GM20431 (cell line): ENCODE measurements around the gene SPATS2L.

ENCODE experiments used
- in situ Hi-C: fragments of 300-500 bp; cut with MseI, MboI; formaldehyde crosslinking; loops from one replicate; pipeline ENCODE4 v1.15.0; 2020; ENCODE audit warnings: low sequenced_read_pairs; ENCODE audit not compliant: unreplicated experiment

The SPATS2L gene

DNA sequence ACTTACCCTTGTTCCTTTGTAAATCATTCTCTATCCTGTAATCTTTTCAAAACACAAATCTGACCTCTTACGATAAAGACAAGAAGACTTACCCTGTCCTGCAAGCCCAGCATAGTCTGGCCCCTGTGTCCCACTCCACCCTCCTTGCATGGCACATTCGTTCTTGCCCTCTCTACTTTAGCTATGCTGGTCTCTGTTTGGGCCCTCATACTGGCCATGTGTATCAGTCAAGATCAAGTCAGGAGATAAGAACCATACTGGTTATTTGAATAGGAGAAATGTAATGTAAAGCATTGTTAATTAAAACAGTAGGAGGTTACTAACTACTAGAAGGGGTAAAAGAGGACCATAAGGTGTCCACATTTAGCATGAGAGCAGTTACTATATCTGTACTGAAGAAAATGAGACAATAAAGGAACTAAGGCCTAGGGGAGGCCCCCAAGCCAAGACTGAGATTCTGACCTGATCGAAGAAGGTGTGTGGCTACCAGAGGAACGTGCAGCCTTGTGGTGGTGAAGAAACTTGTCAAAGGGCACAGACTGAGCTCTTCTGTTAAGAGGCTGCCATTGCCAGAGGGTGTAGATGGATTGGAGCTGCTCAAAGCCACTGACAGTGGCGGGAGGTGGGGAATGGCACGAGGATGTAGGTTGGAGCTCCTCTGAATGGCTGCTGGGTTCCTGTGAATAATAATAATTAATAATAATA lies 122.6 kb downstream of the SPATS2L start:
- in situ Hi-C loops: no loop called here

DNA sequence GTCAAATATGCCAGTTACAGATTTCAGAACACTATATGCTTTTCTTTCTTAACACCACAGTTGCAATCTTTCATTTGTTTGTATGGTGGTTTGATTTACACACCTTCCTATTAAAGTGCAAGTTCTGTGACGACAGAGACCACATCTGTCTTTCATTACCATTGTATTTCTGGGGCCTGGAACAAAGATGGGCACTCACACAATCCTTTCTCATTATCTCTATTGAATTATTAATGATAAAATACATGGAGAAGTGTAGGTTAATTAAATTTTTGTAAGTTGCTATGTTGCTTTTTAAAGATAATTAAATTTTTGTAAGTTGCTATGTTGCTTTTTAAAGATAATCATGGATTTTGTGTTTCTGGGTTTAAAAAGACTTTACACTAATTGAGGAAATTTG lies 123.5 kb downstream of the SPATS2L start:
- in situ Hi-C loops: no loop called here

DNA sequence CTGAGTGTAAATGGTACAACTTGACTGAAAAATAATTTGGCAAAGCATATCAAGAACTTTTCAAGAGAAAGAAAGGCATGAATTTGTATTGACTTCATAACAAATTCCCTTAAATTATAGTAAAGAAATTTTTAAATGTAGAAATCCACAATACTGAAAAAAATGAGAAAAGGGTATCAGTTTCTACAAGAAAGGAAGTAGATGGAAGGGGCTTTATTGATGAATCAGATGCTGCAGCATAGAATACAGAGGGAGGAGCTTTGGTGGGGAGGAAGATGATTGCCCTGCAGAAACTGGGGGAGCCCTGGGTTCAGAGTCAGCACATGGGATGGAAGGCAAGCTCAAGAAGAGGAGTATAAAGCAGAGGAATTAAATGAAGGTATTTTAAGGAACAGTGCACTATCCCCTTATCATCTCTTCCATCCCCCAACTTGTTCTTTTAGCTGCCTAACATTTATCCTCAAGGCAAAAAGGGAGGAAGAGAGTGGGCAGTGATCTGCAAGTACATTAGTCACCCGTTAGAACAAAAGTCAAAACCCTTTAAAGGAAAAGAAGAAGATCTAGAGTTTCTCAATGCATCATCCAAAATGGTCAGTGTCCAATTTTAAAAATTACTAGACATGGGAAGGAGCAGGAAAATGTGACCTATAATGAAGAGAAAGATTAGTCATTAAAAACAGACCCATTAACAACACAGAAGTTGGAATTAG lies 125.7 kb downstream of the SPATS2L start:
- in situ Hi-C loops: no loop called here

DNA sequence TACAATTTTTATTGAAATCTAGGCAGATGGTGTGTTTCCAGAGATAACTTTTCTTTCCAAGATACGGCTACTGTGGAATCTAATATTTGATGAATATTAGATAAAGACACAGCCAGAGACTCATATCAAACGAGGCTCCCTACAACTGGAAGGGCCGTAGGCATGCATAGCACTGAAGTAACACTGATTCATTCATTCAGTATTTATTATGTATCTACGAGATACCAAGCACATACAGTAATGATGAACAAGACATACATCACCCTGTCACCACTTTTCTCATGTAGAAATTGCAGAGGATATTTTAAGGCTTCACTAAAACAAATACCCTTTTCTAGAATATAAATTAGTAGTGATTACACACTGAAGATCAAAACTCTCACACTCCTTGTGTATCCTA lies 128.9 kb downstream of the SPATS2L start:
- in situ Hi-C loops: no loop called here

DNA sequence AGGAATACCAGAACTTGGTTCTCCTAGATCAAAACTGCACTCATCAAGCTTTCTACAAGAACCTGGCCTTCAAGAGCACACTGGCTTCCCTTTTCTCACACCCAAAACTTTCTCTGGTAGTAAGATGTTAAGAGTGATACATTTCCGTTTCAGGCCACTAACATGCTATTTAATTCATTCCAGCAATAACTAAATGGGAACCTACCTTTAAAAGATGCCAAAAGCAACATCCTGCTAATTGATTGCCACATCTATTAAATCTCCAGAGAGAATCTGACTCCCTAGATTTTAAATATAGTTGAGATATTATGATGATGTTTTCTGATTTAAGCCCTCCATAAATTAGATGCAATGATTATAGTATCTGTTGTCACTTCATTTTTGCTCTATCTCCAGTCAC lies 131.8 kb downstream of the SPATS2L start:
- in situ Hi-C loops: no loop called here

DNA sequence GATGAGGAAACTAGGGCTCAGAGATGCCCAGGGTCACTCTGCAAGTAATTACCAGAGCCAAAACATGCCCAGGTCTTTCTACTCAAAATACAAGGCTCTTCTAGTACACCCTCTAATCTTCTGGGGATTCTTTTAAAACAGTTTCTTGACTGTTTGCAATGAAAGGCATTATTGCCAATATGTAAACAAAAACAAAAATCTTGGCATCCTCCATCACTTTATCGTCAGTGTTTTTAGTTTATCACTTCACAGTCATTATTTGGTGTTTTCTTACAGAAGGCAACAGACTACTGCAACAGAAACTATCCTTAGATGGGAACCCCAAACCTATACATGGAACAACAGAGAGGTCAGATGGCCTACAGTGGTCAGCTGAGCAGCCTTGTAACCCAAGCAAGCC lies 132.4 kb downstream of the SPATS2L start:
- in situ Hi-C loops: no loop called here

DNA sequence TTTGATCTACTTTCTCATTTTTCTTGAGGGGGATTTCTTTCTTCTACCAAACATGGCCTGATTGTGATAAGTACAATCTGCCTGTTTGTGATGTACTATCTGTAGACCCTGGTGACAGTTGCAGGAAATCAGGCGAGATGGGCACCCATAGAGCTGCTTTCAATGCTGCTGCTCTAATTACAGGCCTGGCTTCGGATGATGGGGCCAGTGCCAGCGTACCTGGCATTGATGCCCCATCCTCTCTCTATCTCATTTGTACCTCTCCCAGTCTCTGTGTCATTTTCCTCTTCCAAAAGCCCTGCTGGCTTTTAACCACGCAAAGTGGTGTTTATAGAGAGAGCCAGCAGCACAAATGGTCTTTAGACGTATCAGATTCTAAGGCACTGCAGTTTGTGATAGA lies 133.5 kb downstream of the SPATS2L start:
- in situ Hi-C loops: no loop called here

DNA sequence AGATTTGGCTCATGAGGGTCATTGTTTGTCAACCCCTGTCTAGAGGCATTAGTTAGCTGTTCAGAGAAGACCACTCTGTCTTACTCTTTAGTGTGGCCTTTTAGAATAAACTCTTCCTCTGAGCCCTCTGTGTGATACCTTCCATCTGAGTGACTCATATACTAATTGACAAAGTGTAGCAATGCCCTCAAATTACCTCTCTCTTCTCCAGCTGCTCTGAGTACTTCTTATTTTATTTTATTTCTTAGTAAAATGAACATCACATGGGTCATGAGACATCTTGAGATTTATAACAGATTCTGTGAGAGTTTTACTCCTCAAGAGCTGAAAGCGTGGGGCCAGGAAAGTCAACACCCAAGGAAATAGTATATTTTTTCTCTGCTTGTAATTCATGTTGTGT lies 136.0 kb downstream of the SPATS2L start:
- in situ Hi-C loops: no loop called here

DNA sequence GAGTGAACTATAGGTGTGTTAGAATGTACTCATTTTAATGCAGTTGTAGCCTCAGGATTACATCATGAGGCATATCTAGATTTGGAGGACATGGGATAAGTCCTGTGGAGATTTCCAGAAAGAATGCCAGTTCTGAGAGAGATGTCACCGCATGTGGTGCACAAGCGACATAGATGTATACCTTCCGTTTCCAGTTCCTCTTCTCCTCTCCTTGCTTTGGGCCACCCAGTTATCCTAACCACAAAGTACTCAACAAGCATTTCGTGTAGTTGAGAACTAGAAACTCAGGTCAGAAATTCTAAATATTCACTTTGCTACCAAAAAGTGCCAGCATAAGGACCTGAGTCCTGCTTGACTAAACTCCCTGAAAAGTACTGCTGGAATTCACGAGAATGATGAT lies 136.9 kb downstream of the SPATS2L start:
- in situ Hi-C loops: no loop called here

DNA sequence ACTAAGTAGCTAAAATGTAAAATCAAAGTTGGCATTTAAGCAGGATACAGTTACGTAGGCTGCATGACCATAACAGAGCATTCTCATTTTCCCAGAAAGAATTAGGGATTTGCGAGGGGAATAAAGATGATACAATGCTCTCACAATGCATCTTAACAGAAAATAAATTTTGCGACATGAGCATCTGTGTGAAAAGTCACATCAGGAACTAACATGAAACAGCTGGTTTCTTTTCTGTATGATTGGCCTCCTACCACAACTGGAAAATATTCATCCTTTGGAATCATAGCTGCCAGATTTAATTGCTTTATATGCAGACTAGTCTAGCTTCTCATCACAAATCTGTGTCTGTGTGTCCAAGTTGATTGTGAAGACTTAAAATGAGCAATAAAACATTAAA lies 137.4 kb downstream of the SPATS2L start:
- in situ Hi-C loops: no loop called here

DNA sequence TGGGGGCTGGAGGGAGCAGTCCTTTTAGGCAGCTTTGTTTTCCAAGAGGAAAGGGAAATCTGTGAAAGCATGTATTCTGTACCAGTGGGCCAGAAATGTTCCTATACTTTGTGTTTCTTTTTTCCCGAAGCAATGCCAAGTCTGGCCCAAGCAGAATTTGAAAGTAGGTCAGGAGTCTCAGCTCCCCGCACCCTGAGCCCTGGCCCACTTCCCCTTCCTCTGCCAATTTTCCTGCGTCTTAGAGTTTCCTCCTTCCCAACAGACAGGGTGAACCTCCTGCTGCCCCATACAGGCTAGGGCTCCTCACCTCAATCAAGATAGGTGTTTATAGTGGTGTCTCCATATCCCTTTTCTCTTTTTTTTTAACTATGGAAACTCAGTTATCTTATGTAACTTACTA lies 138.0 kb downstream of the SPATS2L start:
- in situ Hi-C loops: no loop called here

DNA sequence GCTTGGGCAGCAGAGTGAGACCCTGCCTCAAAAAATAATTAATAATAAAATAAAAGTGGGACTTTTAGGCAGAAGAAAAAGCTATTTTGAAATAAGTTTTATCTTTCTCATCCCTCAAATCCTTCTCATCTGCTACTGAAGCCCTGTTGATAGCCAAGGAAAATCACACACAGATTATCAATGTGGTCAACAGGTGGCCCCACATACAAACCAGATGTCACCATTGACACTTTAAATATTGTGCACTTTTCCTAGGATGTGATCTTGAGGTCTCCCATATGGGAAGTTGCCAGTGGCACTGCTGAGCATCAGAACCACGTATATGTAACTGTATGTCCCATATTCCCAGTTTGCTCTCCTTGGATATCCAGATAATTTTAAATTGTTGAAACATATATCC lies 138.8 kb downstream of the SPATS2L start:
- in situ Hi-C loops: no loop called here

DNA sequence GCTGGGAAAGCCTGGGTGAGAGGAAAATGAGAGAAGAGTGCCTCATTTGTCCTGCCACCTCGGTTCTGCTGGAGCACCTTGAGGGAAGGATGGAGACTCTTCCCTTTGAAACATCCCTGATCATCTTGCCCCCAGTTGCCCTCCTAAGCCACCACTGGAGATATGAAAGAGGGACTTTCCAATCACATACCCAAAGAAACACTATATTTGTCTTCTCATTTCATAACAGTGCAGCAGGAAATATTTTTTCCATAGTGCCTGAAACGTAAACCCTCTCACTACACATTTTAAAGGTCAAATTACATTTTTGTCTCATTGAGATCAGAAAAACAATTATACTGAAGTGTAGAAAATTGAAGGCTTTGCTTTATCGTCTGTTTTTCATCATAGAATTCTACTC lies 140.1 kb downstream of the SPATS2L start:
- in situ Hi-C loops: no loop called here

DNA sequence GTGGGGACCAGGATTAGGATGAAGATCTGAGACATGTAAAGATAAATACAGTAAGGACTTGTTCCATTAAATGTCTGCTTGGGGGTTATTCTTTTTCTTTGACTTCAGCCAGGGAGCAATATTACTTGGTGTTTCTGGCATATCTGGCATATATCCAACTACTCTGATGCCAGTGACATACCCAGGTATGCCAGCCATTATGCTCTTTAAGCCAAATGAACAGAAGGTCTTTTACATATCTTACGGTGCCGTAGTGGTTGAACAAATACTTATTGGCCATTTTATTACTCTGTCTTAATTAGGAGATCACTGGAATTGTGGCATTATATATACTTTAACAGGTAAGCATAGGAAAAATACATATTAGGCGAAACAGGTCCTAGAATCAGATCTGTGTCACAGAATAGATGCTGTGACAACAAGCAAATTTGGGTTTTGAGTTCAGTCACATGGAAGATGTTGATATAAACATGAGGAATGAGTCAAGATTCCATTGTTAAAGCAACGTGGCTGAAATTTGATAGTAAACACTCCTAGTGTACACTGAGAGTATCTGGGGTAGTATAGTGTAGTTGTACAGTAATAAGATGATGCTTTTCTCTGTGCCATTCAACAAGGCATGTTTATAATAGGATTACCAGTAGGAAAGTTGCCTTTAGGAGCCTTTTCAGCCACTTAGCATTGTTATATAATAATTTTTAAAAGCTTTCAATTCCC lies 140.8 kb downstream of the SPATS2L start:
- in situ Hi-C loops: no loop called here

DNA sequence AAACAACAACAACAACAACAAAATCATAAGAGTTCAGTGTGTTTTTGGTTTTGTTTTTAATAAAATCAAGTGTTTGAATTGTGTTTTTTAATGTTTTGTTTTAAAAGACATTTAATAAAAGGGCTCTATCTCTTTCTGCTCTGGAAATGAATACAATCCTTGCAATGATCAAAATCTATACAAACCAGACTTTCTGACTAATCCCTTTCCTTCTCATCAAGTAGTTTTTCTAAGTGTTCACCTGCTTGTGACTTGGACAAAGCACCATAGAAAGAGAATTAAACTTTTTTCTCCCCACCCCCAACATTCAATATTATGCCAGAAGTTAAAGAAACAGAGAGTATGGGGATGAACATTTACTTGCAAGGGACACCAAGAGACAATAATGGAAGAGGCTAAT lies 142.0 kb downstream of the SPATS2L start:
- in situ Hi-C loops: no loop called here

DNA sequence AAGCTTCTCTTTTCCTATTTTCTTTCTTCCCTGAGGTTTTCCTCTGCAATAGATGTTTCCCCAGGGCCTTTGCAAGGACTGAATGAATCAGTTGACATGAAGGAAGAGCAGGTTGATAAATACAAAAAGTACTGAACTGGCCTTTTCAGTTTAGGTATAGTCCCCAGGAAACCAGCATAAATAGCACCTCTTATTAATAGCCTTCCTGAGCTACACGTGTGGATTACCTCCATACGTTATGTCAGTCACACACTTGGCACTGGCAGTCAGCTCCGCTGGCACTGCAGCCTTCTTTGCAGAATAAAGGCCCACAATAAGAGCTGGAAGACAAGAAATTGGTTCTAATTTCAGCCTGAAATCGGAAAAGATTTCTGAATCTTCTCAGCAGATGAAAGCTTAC lies 142.7 kb downstream of the SPATS2L start:
- in situ Hi-C loops: no loop called here

DNA sequence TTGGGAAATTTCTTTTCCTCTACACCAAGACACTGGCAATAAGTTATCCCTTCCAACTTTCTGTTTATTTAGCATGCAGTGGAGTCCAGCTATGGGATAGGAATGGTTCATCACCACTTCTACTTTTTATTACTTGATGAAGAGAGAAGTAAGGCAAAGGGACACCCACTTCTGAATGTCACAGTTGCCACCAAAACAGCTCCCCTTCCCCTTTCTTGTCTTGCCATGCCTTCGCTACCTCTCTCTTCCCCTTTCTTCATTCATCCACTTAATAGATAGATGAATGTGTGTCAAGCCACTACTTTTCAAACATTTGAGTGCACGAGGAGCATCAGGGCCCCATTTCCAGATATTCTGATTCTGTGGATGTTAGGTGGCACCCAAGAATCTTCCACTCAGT lies 143.8 kb downstream of the SPATS2L start:
- in situ Hi-C loops: no loop called here

DNA sequence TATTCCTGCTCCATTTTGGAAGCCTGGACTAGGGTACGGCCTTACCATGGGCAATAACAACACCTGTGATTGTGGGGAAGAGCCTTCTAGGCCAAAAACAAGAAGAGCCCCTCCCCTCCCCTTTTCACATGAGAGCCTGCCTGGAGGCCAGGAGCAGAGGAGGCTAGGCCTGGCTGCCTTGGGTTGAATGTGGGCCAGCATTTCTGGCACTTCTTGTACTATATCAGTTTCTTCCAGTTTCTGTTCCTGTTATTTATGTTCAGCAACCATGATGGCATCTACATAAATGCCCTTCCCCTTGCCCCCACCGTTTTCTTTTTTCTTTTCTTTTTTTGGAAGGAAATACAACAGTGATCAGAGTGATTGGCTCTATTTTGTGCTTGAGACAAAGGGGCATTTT lies 145.0 kb downstream of the SPATS2L start:
- in situ Hi-C loops: no loop called here

DNA sequence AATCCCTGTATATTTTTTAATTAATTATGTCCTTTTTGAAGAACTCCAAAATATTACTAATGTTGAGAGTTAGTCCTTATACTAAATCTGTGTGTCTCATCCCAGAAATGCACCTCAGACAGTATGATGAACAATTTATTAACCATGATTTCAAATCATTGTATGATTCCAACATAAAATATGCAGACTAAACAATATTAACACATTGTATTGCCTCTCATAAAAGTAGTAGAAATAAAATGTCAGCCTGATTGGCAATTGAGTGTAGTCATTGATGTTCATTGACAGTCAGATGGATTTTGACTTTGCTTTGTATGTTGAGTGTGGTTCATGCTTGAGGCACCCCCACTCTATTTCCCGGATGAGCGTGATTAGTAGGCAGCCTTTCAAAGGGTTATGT lies 145.9 kb downstream of the SPATS2L start:
- in situ Hi-C loops: no loop called here

DNA sequence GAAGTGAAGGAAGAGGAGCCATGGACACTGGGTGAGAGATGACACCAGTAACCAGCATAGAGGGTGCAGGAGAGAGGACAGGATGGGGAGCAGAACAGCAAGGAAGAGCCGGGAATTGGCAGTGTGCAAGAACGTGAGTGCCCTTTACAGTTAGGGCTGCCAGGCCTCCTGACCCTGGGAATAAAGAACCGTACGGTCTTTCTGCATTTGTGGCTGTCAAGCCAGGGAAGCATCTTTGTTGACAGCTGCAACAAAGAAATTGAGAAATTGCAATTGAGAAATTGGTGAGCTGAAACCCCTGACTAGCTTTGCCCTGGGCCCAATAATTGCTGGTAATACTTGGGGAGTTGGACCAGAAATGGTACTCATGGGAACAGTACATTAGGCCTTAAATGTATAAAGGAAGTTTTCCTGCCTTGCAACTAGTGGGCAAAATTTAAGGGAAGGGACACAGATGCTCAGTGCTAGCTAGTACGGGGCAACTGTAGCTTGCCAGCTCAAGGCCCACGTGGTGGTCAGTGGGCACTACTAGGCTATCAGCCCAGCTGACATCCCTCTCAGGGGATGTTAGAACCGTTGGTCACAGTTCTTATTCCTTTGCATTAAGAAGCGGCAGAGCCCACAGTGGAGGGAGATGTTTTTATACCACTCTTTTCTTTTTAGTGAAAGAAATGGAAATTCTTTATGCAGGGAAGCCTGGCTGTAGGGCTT lies 146.8 kb downstream of the SPATS2L start:
- in situ Hi-C loops: no loop called here
